Fibroblast of peridontal ligament (primary cell): ENCODE results near the gene TDRD7.
A peak's percentile ranks its signal among the peaks of the same experiment; 100 is the strongest.

ENCODE experiments used
- DNase-seq: peaks from one replicate; pipeline ENCODE4 v3.0.0-alpha.2; 2010; ENCODE audit errors: extremely low read depth

The TDRD7 gene

DNA sequence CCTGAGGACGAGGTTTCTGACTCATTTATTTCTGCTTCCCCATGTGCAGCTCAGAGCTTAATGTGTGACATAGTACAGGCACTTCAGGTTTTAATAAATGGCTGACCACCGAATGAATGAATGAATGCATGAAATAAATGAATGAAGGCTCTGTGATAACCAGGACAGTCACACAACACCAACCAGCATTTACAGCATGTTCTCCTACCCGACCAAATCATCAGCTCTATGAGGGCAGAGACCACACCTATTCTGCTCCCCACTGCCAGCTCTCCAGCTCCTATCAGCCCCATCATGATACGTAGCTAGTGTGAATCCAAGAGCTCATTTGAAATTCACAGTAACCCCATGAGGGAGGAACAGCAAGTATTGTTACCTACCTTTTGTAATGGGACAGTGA is 94.4 kb downstream of the TDRD7 start:
- DNase-seq: no peak

DNA sequence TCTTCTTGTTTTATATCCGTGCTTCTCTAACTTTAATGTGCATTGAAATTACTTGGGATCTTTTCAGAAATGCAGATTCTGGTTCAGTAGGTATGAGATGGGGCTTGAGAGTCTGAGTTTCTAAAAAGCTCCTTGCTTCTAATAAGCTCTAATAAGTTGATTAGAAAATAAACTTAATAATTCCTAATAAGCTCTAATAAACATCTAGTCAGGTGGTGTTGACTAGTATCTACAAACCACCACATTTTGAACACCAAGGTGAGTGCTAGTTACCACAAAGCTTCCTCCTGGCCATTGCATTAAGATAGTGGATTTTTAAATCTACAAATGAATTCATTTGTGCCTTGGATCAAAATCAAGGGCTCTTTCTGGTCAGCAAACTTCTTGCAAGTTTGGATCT is 94.9 kb downstream of the TDRD7 start:
- DNase-seq: no peak

DNA sequence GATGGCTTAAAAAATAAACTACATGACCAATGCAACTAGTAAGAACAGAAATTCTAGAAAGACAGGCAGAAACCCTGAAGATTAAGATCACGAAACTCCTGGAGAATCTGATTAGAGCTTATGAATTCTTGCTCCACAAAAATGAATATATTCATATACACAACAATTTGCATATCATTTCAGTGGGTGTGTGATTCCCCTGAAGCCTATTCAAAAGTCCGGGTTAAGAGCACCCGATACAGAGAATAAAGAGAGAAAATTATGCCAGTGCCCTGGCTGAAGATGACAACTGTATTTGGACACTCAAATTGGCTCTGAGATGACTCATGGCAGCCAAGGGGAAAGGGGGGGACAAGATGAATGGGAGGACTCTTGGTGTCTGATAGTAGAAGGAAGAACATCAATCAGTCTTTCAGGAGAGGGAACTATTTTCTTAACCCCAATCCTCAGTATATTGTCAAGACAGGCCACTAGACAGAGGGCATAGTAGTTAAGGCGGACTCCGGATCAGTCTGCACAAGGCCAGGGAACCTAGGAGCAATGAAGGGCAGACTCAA is 95.6 kb downstream of the TDRD7 start:
- DNase-seq: no peak

DNA sequence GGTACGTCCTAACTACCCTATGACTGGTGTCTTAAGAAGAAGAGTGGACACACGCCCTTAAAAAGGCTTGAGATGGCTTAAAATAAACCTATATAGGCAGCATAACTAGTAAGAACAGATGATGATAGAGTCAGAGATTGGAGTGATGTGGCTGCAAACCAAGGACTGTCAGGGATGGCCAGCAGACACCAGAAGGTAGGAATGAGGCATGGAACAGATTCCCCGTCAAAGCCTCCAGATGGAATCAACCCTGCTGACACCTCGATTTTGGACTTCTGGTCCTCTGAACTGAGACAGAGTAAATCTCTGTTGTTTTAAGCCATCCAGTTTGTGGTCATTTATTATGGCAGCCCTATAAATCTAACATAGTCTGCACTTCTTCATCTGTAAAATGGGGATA is 97.0 kb downstream of the TDRD7 start:
- DNase-seq: no peak

DNA sequence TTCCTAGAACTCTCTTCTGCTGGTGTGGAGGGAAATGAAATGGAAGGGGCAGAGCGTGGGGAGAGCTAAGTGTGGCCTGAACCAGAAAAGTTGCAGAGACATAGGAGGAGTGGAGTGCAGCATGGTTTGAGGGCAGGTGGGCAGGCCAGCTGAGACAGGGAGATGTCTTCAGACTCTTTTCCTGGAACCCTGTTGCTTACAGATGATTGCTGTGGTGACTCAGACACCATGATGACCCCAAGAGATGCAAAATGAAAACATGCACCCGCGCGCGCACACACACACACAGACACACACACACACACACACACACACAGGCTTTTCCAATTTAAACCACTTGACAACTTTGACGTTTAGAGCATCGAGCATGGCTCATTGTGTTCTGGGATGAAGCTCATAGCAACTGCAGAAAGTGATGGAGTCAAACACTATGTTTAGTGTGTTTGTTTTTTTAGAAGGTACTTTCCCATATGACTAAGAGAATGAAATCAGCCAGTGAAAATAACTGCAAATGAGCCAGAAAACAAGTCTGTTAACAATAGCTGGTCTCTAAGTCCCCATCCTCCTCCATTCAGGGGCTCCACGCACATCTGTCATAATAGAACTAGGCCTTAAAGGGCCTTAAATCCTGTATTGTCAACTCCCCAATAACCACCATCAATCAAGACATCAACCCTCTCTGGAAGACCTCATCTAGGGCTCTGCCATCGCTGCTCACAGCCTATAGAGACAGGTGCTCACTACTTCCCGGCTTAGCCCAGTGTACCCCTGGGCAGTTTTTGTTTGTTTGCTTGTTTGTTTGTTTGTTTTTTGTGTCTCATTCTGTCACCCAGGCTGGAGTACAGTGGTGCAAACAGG is 99.1 kb downstream of the TDRD7 start:
- DNase-seq: peak; percentile 13

DNA sequence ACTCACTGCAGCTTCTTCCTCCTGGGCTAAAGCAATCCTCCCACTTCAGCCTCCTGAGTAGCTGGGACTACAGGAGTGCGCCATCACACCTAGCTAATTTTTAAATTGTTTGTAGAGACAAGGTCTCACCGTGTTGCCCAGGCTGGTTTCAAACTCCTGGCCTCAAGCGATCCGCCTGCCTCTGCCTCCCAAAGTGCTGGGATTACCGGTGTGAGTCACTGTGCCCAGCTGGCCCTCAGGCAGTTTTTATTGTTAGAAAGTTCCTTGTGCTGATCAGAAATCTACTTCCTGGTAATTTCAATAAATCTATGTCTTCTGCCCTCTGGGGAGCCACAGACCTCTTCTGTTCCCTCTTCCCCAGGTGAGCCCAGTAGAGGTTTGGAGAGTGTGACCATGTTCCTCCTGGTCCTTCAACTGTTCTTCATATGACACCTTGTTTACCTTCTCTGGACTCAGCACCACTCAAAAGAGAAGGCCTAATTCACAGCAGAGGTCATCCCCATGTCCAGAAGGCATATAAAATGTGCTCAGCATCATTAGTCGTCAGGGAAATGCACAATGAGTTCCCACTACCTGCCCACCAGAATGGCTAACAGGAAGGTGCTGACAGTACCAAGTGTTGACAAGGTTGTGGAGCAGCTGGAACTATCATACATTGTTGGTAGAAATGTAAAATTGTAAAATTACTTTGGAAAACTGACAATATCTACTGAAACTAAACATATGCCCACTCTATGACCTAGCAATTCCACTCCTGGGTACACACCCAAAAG is 99.9 kb downstream of the TDRD7 start:
- DNase-seq: no peak

DNA sequence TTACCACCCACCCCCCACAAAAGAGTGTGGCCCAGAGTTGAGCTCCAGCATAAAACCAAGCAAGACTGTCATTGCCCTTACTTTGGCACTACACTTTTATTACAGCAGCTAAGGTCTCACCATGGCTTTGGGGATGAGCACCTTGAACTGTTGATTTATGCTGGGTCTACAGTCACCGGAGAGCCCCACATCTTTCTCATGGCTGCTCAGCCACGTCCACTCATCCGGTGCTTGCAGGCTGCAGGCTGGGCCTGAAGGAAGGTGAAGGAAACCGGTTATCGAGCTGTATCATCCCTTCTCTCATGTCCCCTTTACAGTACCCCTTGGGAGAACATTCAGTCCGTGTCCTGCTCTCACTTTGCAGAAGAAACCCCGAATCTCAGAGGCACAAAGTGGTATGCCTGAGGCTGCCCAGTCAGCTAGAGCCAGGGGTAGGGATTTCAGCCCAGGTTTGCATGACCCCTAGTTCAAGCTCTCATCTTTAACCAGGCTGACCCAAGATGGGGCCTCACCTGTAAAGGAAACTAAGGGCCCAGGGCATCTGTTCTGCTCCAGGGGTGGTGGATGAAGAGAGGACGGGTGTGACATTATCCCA is 101.2 kb downstream of the TDRD7 start:
- DNase-seq: no peak

DNA sequence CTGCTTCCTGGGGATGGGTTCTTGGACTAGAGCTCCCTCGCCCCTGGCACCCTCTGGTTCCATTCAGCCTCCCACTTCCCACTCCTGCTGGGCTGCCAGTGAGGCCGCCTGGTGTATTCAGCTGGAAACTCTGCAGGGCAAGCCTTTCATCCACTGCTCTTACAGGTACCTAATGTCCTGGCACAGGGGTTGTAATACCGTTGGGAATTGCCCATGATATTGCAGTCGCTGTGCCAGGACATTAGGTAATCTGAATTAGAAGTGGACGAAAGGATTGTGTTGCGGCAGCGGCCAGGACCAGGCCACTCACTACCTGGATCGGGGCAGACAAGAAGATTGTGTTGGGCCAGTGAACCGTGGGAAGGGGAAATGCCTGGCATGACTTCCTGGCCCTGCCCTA is 102.6 kb downstream of the TDRD7 start:
- no peak for DNase-seq

DNA sequence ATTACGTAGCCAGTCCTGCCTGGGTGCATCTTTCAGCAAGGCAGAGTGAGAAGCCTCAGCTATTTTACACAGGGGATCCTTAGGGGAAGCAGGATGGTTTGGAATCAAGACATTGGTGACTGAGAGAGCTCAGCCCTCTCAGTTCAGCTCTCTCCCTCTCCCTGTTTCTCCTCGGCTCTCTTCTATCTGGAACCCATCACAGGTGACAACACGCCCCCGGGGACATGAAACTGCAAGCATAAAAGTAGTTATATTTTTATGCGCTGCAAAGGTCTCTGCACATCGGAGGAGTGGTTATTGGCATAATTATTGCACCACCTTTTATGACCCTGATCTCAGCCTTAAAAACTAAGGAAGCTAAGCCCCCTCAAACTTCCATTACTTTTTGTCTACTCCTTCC is 103.8 kb downstream of the TDRD7 start:
- no peak for DNase-seq

DNA sequence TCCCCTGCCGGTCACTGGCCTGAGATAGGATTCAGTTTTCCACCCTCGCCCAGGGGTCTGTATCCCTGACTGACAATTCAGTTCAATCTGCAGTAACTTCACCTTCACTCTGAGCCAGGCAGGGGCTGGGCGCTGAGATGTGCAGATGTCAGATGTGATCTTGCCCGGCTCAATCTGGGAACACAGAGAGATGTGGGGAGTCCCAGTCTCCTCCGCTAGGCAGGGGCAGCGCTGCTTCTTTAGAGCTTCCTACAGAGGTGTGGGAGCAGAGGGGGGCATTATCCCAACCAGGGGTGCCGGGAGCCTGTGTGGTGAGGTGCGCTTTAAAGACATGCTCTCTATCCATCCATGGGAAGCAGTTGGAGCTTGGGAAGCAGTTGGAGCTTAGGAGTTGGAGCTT is 104.2 kb downstream of the TDRD7 start:
- no peak for DNase-seq

DNA sequence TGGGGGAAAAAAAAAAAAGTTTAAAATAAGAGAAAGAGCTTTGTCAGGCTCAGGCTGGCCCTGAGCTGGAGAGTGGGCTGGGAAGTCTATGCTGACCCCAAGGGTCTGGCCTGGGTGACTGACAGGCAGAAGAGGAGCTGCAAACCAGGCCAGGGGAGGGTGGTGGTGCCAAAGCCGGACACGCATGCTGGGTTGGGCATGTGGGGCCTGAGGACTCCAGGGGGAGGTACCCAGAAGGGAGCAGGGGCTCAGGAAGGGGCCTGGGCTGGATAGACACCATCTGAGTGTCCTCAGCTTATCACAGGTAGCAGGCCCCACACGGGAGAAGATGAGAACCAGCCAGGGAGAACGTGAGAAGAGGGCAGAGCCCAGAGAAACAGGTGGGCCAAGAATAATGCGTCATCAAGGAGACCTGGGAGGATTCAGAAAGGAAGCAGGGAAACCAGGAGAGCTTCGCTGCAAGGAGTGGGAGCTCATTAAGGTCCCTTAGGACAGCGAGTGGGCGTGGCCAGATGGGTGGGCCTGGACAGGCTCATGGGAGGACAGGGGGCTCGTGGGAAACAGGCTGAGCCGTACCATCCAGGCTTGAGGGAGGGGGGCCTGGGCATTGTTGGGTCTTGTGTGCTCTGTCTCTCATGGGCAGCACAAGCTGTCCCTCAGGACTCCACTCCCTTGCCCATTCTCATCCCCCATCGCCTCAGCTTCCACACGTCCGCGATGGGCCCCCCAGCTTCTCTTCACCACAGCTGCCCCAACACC is 105.6 kb downstream of the TDRD7 start:
- no peak for DNase-seq

DNA sequence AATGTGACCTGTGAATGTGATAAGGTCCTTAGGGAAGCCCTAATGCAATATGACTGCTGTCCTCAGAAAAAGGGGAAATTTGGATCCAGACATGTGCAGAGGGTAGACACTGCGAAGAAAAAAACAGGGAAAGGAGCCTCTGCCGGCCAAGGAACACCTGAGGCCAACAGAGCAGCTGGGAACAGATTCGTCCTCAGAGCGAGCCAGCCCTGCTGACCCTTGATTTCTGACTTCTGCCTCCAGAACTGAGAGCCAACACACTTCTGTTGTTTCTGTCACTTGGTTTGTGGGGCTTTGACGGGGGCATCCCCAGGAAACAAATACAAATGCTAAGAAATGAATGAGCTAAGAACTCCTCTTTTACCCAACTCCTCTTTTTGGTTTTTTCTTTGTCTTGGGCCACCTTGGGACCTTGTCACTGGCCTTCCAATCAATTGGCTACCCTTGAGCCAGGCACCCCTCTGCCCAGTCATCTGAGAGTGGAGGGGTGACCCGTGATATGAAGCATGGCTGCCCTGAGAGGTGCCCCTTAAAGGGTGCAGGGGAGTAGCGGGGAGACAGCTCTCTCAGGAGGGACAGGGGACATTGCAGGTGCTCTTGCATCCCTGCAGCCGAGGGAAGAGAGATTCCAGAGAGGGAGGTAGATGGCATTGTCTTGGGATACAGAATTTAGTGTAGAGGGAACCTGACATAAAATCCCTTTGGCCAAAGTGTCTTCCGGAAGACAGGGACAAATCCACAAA is 106.4 kb downstream of the TDRD7 start:
- no peak for DNase-seq

DNA sequence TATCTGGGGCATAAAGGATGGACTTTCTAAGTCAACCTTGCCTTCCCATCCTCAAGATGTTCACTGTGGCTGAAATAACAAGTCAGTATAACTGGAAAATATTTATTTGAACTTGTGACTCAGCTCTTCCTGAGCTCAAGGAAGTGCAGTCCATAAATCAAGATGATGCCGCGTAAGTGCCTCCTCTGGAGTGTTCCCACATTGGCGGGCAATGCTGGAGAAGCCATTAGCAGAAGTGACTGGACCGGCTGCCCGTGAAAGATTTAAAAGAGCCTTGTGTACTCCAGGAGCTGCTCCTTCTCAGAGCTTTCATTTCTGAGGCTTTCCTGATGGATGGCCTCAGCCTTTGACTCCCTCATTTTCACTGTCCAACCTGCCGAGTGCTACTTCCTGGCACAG is 107.0 kb downstream of the TDRD7 start:
- DNase-seq: no peak

DNA sequence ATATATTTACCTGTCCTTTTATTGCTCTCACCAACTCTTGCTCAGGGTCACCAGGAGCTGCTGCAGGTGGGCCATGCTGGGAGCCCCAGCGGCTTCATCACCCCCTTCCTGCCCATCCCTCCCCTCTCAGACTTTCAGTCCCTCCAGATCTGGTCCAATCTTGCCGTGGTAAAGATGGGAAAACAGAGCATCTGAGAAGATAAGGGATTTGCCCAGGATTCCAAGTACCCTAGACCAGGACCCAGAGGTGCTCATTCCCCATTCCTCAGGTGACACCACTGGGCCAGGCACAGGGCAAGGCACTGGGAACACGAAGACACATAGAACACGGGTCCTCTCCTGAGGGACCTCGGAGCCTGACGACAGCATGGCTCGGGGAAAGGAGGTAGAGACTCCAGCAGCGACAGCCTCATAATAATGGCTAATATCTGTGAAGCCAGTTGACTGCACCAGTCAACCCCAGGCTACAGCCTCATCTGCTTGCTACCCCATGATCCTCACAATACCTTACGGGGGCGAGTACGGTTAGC is 107.6 kb downstream of the TDRD7 start:
- DNase-seq: no peak

DNA sequence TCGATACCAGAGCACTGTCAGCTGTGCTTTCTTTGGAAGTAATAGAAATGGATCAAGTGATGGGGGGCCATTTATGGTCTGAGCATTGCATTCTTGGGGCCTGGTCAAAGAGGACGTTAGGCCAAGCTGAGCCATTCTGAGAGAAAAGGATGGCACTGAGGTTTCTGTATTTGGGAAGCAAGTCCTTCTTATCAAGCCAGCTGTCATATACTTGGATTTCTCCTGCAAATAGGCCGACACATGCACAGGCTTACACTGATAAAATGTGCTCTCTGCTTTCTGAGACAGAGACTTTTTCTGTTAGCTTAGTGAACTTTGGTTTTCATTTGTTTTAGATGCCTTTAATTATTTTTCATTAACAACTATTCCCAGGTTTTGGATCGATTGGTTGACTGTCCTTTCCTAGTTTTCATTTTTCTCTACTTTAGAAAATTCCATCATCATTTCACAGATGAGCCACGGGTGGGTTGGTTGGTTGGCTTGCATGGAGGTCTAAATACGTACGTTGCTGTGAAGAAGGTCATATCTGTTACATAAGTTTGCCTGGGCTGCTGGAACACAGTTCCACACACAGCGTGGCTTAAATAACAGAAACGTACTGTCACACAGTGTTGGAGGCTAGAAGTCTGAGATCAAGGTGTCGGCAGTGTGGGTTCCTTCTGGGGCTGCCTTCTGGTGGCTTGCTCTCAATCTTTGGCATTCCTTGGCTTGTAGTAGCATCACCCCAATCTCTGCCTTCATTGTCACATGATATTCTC is 109.9 kb downstream of the TDRD7 start:
- DNase-seq: no peak

DNA sequence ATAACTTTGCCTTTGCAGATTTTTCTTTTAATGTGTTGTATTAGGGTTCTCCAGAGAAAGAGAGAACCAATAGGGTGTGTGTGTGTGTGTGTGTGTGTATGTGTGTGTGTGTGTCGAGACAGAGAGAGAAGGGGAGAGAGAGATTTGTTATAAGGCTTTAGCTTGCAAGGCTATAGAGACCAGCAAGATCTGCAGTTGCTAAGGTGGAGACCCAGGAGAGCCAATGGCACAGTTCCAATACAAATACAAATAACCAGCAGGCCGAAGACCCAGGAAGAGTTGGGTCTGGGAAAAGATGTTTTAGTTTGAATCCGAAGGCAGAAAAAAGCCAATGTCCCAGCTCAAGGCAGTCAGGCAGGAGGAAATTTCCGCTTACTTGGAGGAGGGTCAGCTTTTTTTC is 112.5 kb downstream of the TDRD7 start:
- no peak for DNase-seq

DNA sequence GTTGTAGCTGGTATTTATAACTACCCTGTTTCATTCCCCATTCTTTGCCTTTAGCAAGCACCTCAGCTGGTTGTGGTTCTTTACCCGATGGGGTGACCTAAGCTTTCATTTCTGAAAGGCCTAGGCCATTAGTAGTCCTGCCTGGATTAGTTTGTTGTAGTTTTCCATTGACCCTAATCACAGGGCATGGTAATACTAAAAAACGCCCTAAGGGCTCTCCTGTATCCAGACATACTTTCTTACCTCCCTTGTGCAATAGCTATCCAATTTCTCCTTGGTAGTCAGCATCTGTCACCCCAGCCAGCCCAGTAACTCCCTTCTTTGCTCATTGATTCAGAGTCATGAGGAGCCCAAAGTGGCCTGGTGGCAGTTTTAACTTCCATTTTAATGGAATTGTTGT is 113.6 kb downstream of the TDRD7 start:
- DNase-seq: peak; percentile 25

DNA sequence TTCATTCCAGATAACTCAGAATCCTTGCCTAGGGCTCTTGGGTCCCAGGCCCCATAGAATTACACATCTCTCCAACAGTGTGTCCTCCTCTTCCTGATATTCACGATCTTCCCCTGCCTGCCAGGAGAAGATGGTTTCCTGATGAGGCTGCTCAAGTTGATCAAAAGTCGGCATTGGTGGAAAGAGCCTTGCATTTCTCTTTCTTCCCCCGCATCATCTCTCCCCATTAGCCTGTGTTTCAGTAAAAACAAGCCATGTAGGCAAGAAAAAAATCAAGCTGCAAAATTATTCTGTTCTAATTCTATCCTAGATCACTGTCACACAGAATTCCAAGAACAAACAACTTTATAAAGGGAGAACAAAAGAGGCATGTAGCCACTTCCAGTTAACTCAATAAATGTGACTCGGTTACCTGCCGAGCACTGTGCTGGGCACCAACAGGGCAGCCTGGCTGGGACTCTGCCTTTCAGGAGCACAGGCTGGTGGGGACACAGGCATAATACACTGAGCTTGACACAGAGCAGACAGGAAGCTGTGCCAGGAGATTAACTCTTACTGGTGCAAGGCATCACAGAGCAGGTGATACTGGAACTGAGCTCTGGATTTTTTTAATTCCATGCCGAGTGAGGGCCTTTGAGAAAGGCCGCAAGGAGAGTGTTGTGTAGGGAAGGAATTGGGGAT is 115.1 kb downstream of the TDRD7 start:
- DNase-seq: no peak
